AG08395 (cell line): ENCODE measurements around the gene B4GAT1.
A peak's percentile ranks its signal among the peaks of the same experiment; 100 is the strongest.
"Not testable (repeated sequence)": the region's sequence is repeated elsewhere in the genome, so short reads cannot be mapped to it uniquely, and the experiment has no call there.

Experiments
- DNase-seq: peaks from one replicate; pipeline ENCODE4 v3.0.0; 2012; ENCODE audit warnings: mixed read lengths, low spot score

B4GAT1 gene

GRCh38 chr11:66347425-66348276 is at the start of gene B4GAT1:
Gene B4GAT1, minus strand, starts transcription at chr11:66347629. Its CDS starts 84 bp downstream, at chr11:66347545.
- peak; percentile 80 for DNase-seq

GRCh38 chr11:66393954-66394353 is 46.5 kb upstream of the B4GAT1 start:
- no peak for DNase-seq

- DNase-seq: no peak
Measured at GRCh38 chr11:66391322-66391721, 43.9 kb upstream of the B4GAT1 start.

GRCh38 chr11:66388780-66389386 is 41.5 kb upstream of the B4GAT1 start:
- peak; percentile 66 for DNase-seq

- DNase-seq: peak; percentile 69
Measured at GRCh38 chr11:66386171-66387069, 39.0 kb upstream of the B4GAT1 start.

GRCh38 chr11:66384316-66384715 is 36.9 kb upstream of the B4GAT1 start:
- DNase-seq: not testable (repeated sequence)

GRCh38 chr11:66380264-66380663 is 32.8 kb upstream of the B4GAT1 start:
- DNase-seq: not testable (repeated sequence)

GRCh38 chr11:66373690-66374287 is 26.4 kb upstream of the B4GAT1 start:
- not testable (repeated sequence) for DNase-seq

- no peak for DNase-seq
Measured at GRCh38 chr11:66373265-66373664, 25.8 kb upstream of the B4GAT1 start.

- peak; percentile 17 for DNase-seq
Measured at GRCh38 chr11:66371627-66372415, 24.4 kb upstream of the B4GAT1 start, which contains the start of gene SLC29A2. Gene SLC29A2, minus strand, starts transcription at chr11:66371760. Its CDS starts 169 bp downstream, at chr11:66371591.

- DNase-seq: no peak
Measured at GRCh38 chr11:66369073-66369894, 21.9 kb upstream of the B4GAT1 start.

- DNase-seq: no peak
Measured at GRCh38 chr11:66368484-66368883, 21.1 kb upstream of the B4GAT1 start.

GRCh38 chr11:66367561-66368312 is 20.3 kb upstream of the B4GAT1 start:
- DNase-seq: no peak

GRCh38 chr11:66366844-66367477 is 19.5 kb upstream of the B4GAT1 start:
- no peak for DNase-seq

- DNase-seq: no peak
Measured at GRCh38 chr11:66365711-66366619, 18.5 kb upstream of the B4GAT1 start.

- DNase-seq: no peak
Measured at GRCh38 chr11:66365166-66365565, 17.7 kb upstream of the B4GAT1 start.

GRCh38 chr11:66363805-66364535 is 16.5 kb upstream of the B4GAT1 start:
- no peak for DNase-seq
